ENCODE data around the gene WNK1. TPM values are rescaled to one million over a fixed set of nuclear protein-coding genes. Genes with fewer than 3 reads are reported as not detected.

WNK1 gene
- total and polyA plus RNA-seq, 2 donors from 2014 or later: 40.2 to 173 TPM

GRCh38 chr12:737122-737739, 15.1 kb upstream of the WNK1 start:
- no peak for TF ChIP-seq CTCF (IDR thresholded peaks at IDR 0.05; ENCODE audit: borderline replicate concordance, extremely low read depth, insufficient read depth)

DNA sequence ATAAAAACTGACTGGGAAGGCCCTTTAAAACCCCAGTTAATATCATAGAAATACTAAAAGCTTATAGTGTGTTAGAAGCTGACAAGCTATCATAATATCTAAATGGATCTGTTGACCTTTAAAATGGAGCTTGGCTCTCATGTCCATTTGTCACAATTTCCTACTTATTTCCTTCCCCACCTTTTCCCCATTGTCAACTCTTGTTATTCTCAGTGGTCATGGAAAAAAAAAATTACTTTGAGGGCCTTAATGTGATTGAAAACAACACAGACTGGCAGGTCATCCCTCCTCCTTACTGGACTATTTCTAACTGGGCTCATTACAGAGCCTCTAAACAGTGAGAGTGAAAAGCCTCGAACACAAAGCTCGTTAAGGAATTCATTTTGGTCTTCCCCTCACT, 13.7 kb upstream of the WNK1 start:
- H3K9ac ChIP-seq (ENCODE audit: low read length in 3 of 3): no peak overlapping the region
- H3K36me3 ChIP-seq (ENCODE audit: control insufficient read depth in 2 of 3, insufficient read depth in 3 of 3, low read length in 3 of 3): no peaks in the 10 kb centered on the region
- DNase-seq: no peak
- no peak for TF ChIP-seq CTCF (IDR thresholded peaks at IDR 0.05; ENCODE audit: borderline replicate concordance, extremely low read depth, insufficient read depth)
- intact Hi-C loops (cut with DNase I): no loop called here
- no peak overlapping the region for H3K4me3 ChIP-seq (ENCODE audit: low read length in 3 of 3)
- no peaks in the 10 kb centered on the region for H3K27me3 ChIP-seq (ENCODE audit: control insufficient read depth, insufficient read depth, low read length)
- H3K9me3 ChIP-seq (ENCODE audit: control insufficient read depth in 2 of 3, insufficient read depth in 1 of 3, low read length in 3 of 3): no peaks in the 10 kb centered on the region
- no peak for FAIRE-seq
- H3K27ac ChIP-seq (ENCODE audit: low read depth in 2 of 2, low read length in 2 of 2): no peak overlapping the region
- no peaks in the 10 kb centered on the region for H3K4me1 ChIP-seq (ENCODE audit: control insufficient read depth in 2 of 3, insufficient read depth in 2 of 3, low read depth in 1 of 3, low read length in 3 of 3)

More at GRCh38 chr12:737122-737739, 15.1 kb upstream of the WNK1 start:
- FAIRE-seq (no peak), DNase-seq (no peak)
- Histone ChIP-seq H3K9ac (ENCODE audit: low read length in 3 of 3) (no peak overlapping the region), H3K9me3 (ENCODE audit: control insufficient read depth in 2 of 3, insufficient read depth in 1 of 3, low read length in 3 of 3) (no peaks in the 10 kb centered on the region), H3K36me3 (ENCODE audit: control insufficient read depth in 2 of 3, insufficient read depth in 3 of 3, low read length in 3 of 3) (no peaks in the 10 kb centered on the region), H3K4me3 (ENCODE audit: low read length in 3 of 3) (no peak overlapping the region), H3K4me1 (ENCODE audit: control insufficient read depth in 2 of 3, insufficient read depth in 2 of 3, low read depth in 1 of 3, low read length in 3 of 3) (no peaks in the 10 kb centered on the region), H3K27me3 (ENCODE audit: control insufficient read depth, insufficient read depth, low read length) (no peaks in the 10 kb centered on the region), H3K27ac (ENCODE audit: low read depth in 2 of 2, low read length in 2 of 2) (no peak overlapping the region)
- intact Hi-C loops (cut with DNase I): no loop called here

DNA sequence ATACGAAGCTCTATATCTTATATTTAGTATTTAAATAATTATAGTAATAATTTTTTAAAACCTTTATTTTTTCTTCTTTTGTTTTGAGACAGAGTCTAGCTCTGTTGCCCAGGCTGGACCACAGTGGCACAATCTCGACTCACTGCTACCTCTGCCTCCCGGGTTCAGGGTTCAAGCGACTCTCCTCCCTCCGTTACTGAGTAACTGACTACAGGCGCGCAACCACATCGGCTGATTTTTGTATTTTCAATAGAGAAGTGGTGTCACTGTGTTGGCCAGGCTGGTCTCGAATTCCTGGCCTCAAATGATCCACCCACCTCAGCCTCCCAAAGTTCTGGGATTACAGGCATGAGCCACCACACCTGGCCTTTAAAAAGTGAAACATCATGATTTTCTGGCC, 13.0 kb upstream of the WNK1 start:
- intact Hi-C loops (cut with DNase I): no loop called here
- Histone ChIP-seq H3K9ac (ENCODE audit: low read length in 3 of 3) (no peak overlapping the region), H3K4me3 (ENCODE audit: low read length in 3 of 3) (no peak overlapping the region), H3K9me3 (ENCODE audit: control insufficient read depth in 2 of 3, insufficient read depth in 1 of 3, low read length in 3 of 3) (no peaks in the 10 kb centered on the region), H3K27ac (ENCODE audit: low read depth in 2 of 2, low read length in 2 of 2) (no peak overlapping the region), H3K27me3 (ENCODE audit: control insufficient read depth, insufficient read depth, low read length) (no peaks in the 10 kb centered on the region), H3K4me1 (ENCODE audit: control insufficient read depth in 2 of 3, insufficient read depth in 2 of 3, low read depth in 1 of 3, low read length in 3 of 3) (no peaks in the 10 kb centered on the region), H3K36me3 (ENCODE audit: control insufficient read depth in 2 of 3, insufficient read depth in 3 of 3, low read length in 3 of 3) (no peaks in the 10 kb centered on the region)
- no peak for TF ChIP-seq CTCF (IDR thresholded peaks at IDR 0.05; ENCODE audit: borderline replicate concordance, extremely low read depth, insufficient read depth)
- FAIRE-seq: no peak
- DNase-seq: no peak

GRCh38 chr12:740921-741320, 11.5 kb upstream of the WNK1 start:
- no peaks in the 10 kb centered on the region for H3K4me1 ChIP-seq (ENCODE audit: control insufficient read depth in 2 of 3, insufficient read depth in 2 of 3, low read depth in 1 of 3, low read length in 3 of 3)
- H3K9ac ChIP-seq (ENCODE audit: low read length in 3 of 3): no peak overlapping the region
- H3K4me3 ChIP-seq (ENCODE audit: low read length in 3 of 3): no peak overlapping the region
- no peak for DNase-seq
- TF ChIP-seq CTCF (IDR thresholded peaks at IDR 0.05; ENCODE audit: borderline replicate concordance, extremely low read depth, insufficient read depth): no peak
- intact Hi-C loops (cut with DNase I): no loop called here
- no peaks in the 10 kb centered on the region for H3K9me3 ChIP-seq (ENCODE audit: control insufficient read depth in 2 of 3, insufficient read depth in 1 of 3, low read length in 3 of 3)
- H3K27ac ChIP-seq (ENCODE audit: low read depth in 2 of 2, low read length in 2 of 2): no peak overlapping the region
- FAIRE-seq: no peak
- H3K36me3 ChIP-seq (ENCODE audit: control insufficient read depth in 2 of 3, insufficient read depth in 3 of 3, low read length in 3 of 3): no peaks in the 10 kb centered on the region
- H3K27me3 ChIP-seq (ENCODE audit: control insufficient read depth, insufficient read depth, low read length): no peaks in the 10 kb centered on the region
